ENCODE measurements around the gene CDH16.

The CDH16 gene

GRCh38 chr16:66888647-66889615 lies 29.8 kb downstream of the CDH16 start:
- Histone ChIP-seq H3K27me3 (ENCODE audit: insufficient read depth, poor library complexity, severe bottlenecking) (no peaks in the 10 kb centered on the region), H3K4me3 (replicated peaks; ENCODE audit: insufficient read depth, low read length) (no peak overlapping the region), H3K27ac (replicated peaks) (no peak overlapping the region)
- TF ChIP-seq, protein P1, sequence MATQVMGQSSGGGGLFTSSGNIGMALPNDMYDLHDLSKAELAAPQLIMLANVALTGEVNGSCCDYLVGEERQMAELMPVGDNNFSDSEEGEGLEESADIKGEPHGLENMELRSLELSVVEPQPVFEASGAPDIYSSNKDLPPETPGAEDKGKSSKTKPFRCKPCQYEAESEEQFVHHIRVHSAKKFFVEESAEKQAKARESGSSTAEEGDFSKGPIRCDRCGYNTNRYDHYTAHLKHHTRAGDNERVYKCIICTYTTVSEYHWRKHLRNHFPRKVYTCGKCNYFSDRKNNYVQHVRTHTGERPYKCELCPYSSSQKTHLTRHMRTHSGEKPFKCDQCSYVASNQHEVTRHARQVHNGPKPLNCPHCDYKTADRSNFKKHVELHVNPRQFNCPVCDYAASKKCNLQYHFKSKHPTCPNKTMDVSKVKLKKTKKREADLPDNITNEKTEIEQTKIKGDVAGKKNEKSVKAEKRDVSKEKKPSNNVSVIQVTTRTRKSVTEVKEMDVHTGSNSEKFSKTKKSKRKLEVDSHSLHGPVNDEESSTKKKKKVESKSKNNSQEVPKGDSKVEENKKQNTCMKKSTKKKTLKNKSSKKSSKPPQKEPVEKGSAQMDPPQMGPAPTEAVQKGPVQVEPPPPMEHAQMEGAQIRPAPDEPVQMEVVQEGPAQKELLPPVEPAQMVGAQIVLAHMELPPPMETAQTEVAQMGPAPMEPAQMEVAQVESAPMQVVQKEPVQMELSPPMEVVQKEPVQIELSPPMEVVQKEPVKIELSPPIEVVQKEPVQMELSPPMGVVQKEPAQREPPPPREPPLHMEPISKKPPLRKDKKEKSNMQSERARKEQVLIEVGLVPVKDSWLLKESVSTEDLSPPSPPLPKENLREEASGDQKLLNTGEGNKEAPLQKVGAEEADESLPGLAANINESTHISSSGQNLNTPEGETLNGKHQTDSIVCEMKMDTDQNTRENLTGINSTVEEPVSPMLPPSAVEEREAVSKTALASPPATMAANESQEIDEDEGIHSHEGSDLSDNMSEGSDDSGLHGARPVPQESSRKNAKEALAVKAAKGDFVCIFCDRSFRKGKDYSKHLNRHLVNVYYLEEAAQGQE (IDR thresholded peaks at IDR 0.05; ENCODE audit: insufficient replicate concordance, low read depth), result no peak
- no peak for TF ChIP-seq GABPA (IDR thresholded peaks at IDR 0.05; ENCODE audit: low read depth)
- no peak for DNase-seq (ENCODE audit: low read depth in 1 of 2, low spot score in 1 of 2)

GRCh38 chr16:66886914-66887313 lies 31.8 kb downstream of the CDH16 start:
- no peaks in the 10 kb centered on the region for H3K27me3 ChIP-seq (ENCODE audit: insufficient read depth, poor library complexity, severe bottlenecking)
- H3K4me3 ChIP-seq (replicated peaks; ENCODE audit: insufficient read depth, low read length), result no peak overlapping the region
- no peak for DNase-seq (ENCODE audit: low read depth in 1 of 2, low spot score in 1 of 2)
- TF ChIP-seq SPI1 (IDR thresholded peaks at IDR 0.05; ENCODE audit: borderline replicate concordance, low read depth) (no peak), CTCF (IDR thresholded peaks at IDR 0.05; ENCODE audit: insufficient read depth, low read length) (no peak), GABPA (IDR thresholded peaks at IDR 0.05; ENCODE audit: low read depth) (no peak), POLR2AphosphoS5 (IDR thresholded peaks at IDR 0.05; ENCODE audit: low read depth) (no peak)
- TF ChIP-seq, protein P1 (IDR thresholded peaks at IDR 0.05; ENCODE audit: insufficient replicate concordance, low read depth), result no peak
- H3K27ac ChIP-seq (replicated peaks), result no peak overlapping the region

GRCh38 chr16:66886321-66886720 lies 32.4 kb downstream of the CDH16 start:
- TF ChIP-seq GABPA (IDR thresholded peaks at IDR 0.05; ENCODE audit: low read depth) (no peak), CTCF (IDR thresholded peaks at IDR 0.05; ENCODE audit: insufficient read depth, low read length) (no peak)
- Histone ChIP-seq H3K4me3 (replicated peaks; ENCODE audit: insufficient read depth, low read length) (no peak overlapping the region), H3K27ac (replicated peaks) (no peak overlapping the region), H3K27me3 (ENCODE audit: insufficient read depth, poor library complexity, severe bottlenecking) (no peaks in the 10 kb centered on the region)
- no peak for DNase-seq (ENCODE audit: low read depth in 1 of 2, low spot score in 1 of 2)

DNA sequence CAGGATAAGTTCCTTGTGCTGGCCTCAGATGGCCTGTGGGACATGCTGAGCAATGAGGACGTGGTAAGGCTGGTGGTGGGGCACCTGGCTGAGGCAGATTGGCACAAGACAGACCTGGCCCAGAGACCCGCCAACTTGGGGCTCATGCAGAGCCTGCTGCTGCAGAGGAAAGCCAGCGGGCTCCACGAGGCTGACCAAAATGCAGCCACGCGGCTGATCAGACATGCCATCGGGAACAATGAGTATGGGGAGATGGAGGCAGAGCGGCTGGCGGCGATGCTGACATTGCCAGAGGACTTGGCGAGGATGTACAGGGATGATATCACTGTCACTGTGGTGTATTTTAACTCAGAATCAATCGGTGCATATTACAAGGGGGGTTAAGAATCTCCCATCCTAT lies 33.2 kb downstream of the CDH16 start:
- H3K27me3 ChIP-seq (ENCODE audit: insufficient read depth, poor library complexity, severe bottlenecking), result no peaks in the 10 kb centered on the region
- no peak for DNase-seq (ENCODE audit: low read depth in 1 of 2, low spot score in 1 of 2)
- no peak overlapping the region for H3K4me3 ChIP-seq (replicated peaks; ENCODE audit: insufficient read depth, low read length)
- TF ChIP-seq CTCF (IDR thresholded peaks at IDR 0.05; ENCODE audit: insufficient read depth, low read length) (no peak), GABPA (IDR thresholded peaks at IDR 0.05; ENCODE audit: low read depth) (no peak), POLR2AphosphoS5 (IDR thresholded peaks at IDR 0.05; ENCODE audit: low read depth) (no peak), SPI1 (IDR thresholded peaks at IDR 0.05; ENCODE audit: borderline replicate concordance, low read depth) (no peak)
- TF ChIP-seq, protein P1 (IDR thresholded peaks at IDR 0.05; ENCODE audit: insufficient replicate concordance, low read depth), result no peak
- H3K27ac ChIP-seq (replicated peaks), result no peak overlapping the region

Measured in HL-60 (cell line).